SK-N-SH treated with all-trans-retinoic acid at 6 μM for 48 hours (cell line): ENCODE data around the gene TPCN1.

ENCODE experiments used
- ATAC-seq: fragments of 200-7000 bp; cut with Tn5 transposase; 3 replicates; pipeline ENCODE4 v1.9.1; 2020; ENCODE audit warnings: mild to moderate bottlenecking, moderate library complexity
- ARNTL ChIP-seq: fragments of 450-650 bp; formaldehyde crosslinking; IDR thresholded peaks from 2 replicates; pipeline ENCODE4 v1.5.0; 2020; ENCODE audit warnings: low read depth, mild to moderate bottlenecking, moderate library complexity, borderline replicate concordance
- BACH2 ChIP-seq: fragments of 250-450 bp; sonication (Bioruptor Pico); IDR thresholded peaks from 2 replicates; pipeline ENCODE4 v1.9.0; 2021; ENCODE audit warnings: mild to moderate bottlenecking, borderline replicate concordance
- CSDC2 ChIP-seq: fragments of 250-450 bp; sonication (Bioruptor Pico); IDR thresholded peaks from 2 replicates; pipeline ENCODE4 v1.5.0; 2020; ENCODE audit warnings: mild to moderate bottlenecking, moderate library complexity
- GLIS3 ChIP-seq: fragments of 250-450 bp; sonication (Bioruptor Pico); IDR thresholded peaks from 2 replicates; pipeline ENCODE4 v1.5.0; 2020; ENCODE audit warnings: mild to moderate bottlenecking, moderate library complexity
- ISL1 ChIP-seq: fragments of 250-450 bp; sonication (Bioruptor Pico); IDR thresholded peaks from 2 replicates; pipeline ENCODE4 v2.1.2; 2022; ENCODE audit warnings: mild to moderate bottlenecking, moderate library complexity
- OSR1 ChIP-seq: fragments of 250-450 bp; sonication (Bioruptor Pico); IDR thresholded peaks from 2 replicates; pipeline ENCODE4 v1.8.0; 2022; ENCODE audit warnings: moderate library complexity, mild to moderate bottlenecking, inconsistent platforms
- PATZ1 ChIP-seq: fragments of 250-450 bp; sonication (Bioruptor Pico); IDR thresholded peaks from 2 replicates; pipeline ENCODE4 v1.8.0; 2020; ENCODE audit warnings: mild to moderate bottlenecking, moderate library complexity, borderline replicate concordance
- PPARA ChIP-seq: fragments of 250-450 bp; sonication (Bioruptor Pico); IDR thresholded peaks from 2 replicates; pipeline ENCODE4 v1.5.0; 2020; ENCODE audit warnings: mild to moderate bottlenecking, borderline replicate concordance
- SNAI2 ChIP-seq: fragments of 250-450 bp; sonication (Bioruptor Pico); IDR thresholded peaks from 2 replicates; pipeline ENCODE4 v1.5.0; 2020; ENCODE audit warnings: mild to moderate bottlenecking, moderate library complexity
- TCF4 ChIP-seq: fragments of 250-450 bp; sonication (Bioruptor Pico); IDR thresholded peaks from 2 replicates; pipeline ENCODE4 v1.8.0; 2021; ENCODE audit warnings: mild to moderate bottlenecking, moderate library complexity, borderline replicate concordance
- TOX ChIP-seq: fragments of 250-450 bp; sonication (Bioruptor Pico); IDR thresholded peaks from 2 replicates; pipeline ENCODE4 v1.8.0; 2021; ENCODE audit warnings: mild to moderate bottlenecking, moderate library complexity, borderline replicate concordance
- ZC3H10 ChIP-seq: fragments of 250-450 bp; sonication (Bioruptor Pico); IDR thresholded peaks from 2 replicates; pipeline ENCODE4 v1.5.1; 2021; ENCODE audit warnings: mild to moderate bottlenecking, moderate library complexity
- ZFP3 ChIP-seq: fragments of 250-450 bp; sonication (Bioruptor Pico); IDR thresholded peaks from 2 replicates; pipeline ENCODE4 v1.5.0; 2020; ENCODE audit warnings: mild to moderate bottlenecking, moderate library complexity
- ZNF565 ChIP-seq: fragments of 450-650 bp; formaldehyde crosslinking; conservative IDR thresholded peaks from 2 replicates; pipeline ENCODE4 v1.5.0; 2020; ENCODE audit warnings: low read depth, mild to moderate bottlenecking, moderate library complexity
- ZNF8 ChIP-seq: fragments of 450-650 bp; formaldehyde crosslinking; IDR thresholded peaks from 2 replicates; pipeline ENCODE4 v1.5.0; 2020; ENCODE audit warnings: mild to moderate bottlenecking, moderate library complexity
- TF ChIP-seq, protein P1 (sequence below): fragments of 250-450 bp; sonication (Bioruptor Pico); IDR thresholded peaks from 2 replicates; pipeline ENCODE4 v1.5.0; 2020; ENCODE audit warnings: mild to moderate bottlenecking, moderate library complexity
- TF ChIP-seq, protein P2 (sequence below): fragments of 250-450 bp; sonication (Bioruptor Pico); IDR thresholded peaks from 2 replicates; pipeline ENCODE4 v1.5.1; 2020; ENCODE audit warnings: low read depth, mild to moderate bottlenecking, moderate library complexity
- TF ChIP-seq, protein P3 (sequence below): fragments of 250-450 bp; sonication (Bioruptor Pico); IDR thresholded peaks from 2 replicates; pipeline ENCODE4 v1.8.0; 2021; ENCODE audit warnings: low read depth, mild to moderate bottlenecking, moderate library complexity, borderline replicate concordance
- TF ChIP-seq, protein P4 (sequence below): fragments of 250-450 bp; sonication (Bioruptor Pico); IDR thresholded peaks from 2 replicates; pipeline ENCODE4 v1.5.1; 2021; ENCODE audit warnings: mild to moderate bottlenecking, moderate library complexity

TPCN1 gene

DNA sequence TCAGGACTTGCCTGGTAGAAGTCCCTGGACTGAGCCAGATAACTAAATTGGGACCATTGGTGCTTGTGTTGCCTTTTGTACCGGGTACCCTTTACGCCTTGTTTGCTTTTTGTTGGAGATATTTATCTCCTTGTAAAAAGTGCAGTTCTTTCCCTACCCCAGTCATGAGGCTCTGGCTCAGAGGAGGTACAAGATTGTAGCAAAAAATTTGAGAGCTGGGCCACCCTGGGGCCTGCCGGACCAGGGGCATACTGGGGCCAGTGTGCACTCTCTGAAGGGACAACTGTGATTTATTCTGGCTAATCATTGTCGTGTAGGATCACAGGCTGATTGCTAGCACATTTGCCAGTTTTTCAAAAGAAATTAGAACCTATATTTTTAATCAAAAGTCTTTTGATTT, 13.2 kb downstream of the TPCN1 start (continued):
- TF ChIP-seq, protein P1, sequence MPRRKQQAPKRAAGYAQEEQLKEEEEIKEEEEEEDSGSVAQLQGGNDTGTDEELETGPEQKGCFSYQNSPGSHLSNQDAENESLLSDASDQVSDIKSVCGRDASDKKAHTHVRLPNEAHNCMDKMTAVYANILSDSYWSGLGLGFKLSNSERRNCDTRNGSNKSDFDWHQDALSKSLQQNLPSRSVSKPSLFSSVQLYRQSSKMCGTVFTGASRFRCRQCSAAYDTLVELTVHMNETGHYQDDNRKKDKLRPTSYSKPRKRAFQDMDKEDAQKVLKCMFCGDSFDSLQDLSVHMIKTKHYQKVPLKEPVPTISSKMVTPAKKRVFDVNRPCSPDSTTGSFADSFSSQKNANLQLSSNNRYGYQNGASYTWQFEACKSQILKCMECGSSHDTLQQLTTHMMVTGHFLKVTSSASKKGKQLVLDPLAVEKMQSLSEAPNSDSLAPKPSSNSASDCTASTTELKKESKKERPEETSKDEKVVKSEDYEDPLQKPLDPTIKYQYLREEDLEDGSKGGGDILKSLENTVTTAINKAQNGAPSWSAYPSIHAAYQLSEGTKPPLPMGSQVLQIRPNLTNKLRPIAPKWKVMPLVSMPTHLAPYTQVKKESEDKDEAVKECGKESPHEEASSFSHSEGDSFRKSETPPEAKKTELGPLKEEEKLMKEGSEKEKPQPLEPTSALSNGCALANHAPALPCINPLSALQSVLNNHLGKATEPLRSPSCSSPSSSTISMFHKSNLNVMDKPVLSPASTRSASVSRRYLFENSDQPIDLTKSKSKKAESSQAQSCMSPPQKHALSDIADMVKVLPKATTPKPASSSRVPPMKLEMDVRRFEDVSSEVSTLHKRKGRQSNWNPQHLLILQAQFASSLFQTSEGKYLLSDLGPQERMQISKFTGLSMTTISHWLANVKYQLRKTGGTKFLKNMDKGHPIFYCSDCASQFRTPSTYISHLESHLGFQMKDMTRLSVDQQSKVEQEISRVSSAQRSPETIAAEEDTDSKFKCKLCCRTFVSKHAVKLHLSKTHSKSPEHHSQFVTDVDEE (CRISPR knock-in tag) = no peak

DNA sequence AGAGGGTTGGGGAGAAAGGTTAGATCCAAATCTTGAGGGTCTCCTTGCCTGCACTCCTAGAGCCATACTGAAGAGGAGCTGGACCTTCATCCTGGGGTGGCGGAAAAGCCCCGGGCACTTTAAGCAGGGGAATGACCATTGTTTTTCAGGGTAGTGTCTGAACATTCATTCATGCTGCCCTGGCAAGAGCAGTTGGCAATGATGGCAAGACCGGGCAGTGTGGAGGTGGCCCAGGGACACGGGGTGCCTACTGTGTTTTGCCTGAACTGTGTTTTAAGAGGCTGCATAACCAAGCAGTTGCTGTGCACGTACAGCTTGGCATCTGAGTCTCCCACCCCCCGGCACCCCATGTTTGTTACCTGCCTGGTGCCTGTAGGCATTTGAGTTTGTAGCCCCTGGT, 14.7 kb downstream of the TPCN1 start:
- TF ChIP-seq ARNTL (CRISPR knock-in tag) (no peak), ZFP3 (CRISPR knock-in tag) (no peak), PPARA (CRISPR knock-in tag) (no peak), ZNF8 (CRISPR knock-in tag) (no peak), TCF4 (CRISPR knock-in tag) (no peak)

GRCh38 chr12:113236539-113237399, 15.5 kb downstream of the TPCN1 start:
- TF ChIP-seq, protein P1 (CRISPR knock-in tag) = no peak
- TF ChIP-seq ISL1 (CRISPR knock-in tag) (no peak), OSR1 (CRISPR knock-in tag) (no peak), CSDC2 (CRISPR knock-in tag) (no peak), ZNF565 (CRISPR knock-in tag) (no peak), PATZ1 (CRISPR knock-in tag) (no peak), TCF4 (CRISPR knock-in tag) (no peak), PPARA (CRISPR knock-in tag) (no peak), TOX (CRISPR knock-in tag) (no peak), ZC3H10 (CRISPR knock-in tag) (no peak), SNAI2 (CRISPR knock-in tag) (no peak), GLIS3 (CRISPR knock-in tag) (no peak), BACH2 (no peak), ZFP3 (CRISPR knock-in tag) (no peak)
- TF ChIP-seq, protein P2, sequence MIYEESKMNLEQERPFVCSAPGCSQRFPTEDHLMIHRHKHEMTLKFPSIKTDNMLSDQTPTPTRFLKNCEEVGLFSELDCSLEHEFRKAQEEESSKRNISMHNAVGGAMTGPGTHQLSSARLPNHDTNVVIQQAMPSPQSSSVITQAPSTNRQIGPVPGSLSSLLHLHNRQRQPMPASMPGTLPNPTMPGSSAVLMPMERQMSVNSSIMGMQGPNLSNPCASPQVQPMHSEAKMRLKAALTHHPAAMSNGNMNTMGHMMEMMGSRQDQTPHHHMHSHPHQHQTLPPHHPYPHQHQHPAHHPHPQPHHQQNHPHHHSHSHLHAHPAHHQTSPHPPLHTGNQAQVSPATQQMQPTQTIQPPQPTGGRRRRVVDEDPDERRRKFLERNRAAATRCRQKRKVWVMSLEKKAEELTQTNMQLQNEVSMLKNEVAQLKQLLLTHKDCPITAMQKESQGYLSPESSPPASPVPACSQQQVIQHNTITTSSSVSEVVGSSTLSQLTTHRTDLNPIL (CRISPR knock-in tag) = no peak
- TF ChIP-seq, protein P3, sequence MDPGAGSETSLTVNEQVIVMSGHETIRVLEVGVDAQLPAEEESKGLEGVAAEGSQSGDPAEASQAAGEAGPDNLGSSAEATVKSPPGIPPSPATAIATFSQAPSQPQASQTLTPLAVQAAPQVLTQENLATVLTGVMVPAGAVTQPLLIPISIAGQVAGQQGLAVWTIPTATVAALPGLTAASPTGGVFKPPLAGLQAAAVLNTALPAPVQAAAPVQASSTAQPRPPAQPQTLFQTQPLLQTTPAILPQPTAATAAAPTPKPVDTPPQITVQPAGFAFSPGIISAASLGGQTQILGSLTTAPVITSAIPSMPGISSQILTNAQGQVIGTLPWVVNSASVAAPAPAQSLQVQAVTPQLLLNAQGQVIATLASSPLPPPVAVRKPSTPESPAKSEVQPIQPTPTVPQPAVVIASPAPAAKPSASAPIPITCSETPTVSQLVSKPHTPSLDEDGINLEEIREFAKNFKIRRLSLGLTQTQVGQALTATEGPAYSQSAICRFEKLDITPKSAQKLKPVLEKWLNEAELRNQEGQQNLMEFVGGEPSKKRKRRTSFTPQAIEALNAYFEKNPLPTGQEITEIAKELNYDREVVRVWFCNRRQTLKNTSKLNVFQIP (CRISPR knock-in tag) = no peak
- TF ChIP-seq, protein P4, sequence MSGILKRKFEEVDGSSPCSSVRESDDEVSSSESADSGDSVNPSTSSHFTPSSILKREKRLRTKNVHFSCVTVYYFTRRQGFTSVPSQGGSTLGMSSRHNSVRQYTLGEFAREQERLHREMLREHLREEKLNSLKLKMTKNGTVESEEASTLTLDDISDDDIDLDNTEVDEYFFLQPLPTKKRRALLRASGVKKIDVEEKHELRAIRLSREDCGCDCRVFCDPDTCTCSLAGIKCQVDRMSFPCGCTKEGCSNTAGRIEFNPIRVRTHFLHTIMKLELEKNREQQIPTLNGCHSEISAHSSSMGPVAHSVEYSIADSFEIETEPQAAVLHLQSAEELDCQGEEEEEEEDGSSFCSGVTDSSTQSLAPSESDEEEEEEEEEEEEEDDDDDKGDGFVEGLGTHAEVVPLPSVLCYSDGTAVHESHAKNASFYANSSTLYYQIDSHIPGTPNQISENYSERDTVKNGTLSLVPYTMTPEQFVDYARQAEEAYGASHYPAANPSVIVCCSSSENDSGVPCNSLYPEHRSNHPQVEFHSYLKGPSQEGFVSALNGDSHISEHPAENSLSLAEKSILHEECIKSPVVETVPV = no peak
- no peak for ATAC-seq

More for the DNA sequence above, 14.7 kb downstream of the TPCN1 start:
- no peak for ATAC-seq
